RWPE1 (cell line): ENCODE measurements around the gene SLC39A11.
"Not testable (repeated sequence)": the region's sequence is repeated elsewhere in the genome, so short reads cannot be mapped to it uniquely, and the experiment has no call there.

ENCODE experiments used
- CTCF ChIA-PET: fragments of 350-600 bp; sonication (Branson Sonifier 250); formaldehyde crosslinking; extraction: SDS; loops from one replicate; lab custom pipeline; 2021; lab: Yijun Ruan, JAX
- POLR2A ChIA-PET: fragments of 400-600 bp; formaldehyde crosslinking; extraction: SDS; loops from one replicate; lab custom pipeline; 2020; ENCODE audit warnings: antibody characterized with exemption; ENCODE audit not compliant: low non-redundant PET; lab: Yijun Ruan, JAX
- DNase-seq: peaks from one replicate; pipeline ENCODE4 v3.0.0; 2012; ENCODE audit warnings: low spot score
- H3K27ac ChIP-seq: fragments of 450-650 bp; 2 replicates; pipeline ENCODE4 v1.5.1; 2017
- CTCF ChIP-seq: fragments of 450-650 bp; conservative IDR thresholded peaks from 2 replicates; pipeline ENCODE4 v1.5.1; 2017; ENCODE audit warnings: low read depth, mild to moderate bottlenecking

The SLC39A11 gene

GRCh38 chr17:72764632-72765041 lies 327.9 kb downstream of the SLC39A11 start:
- ChIA-PET CTCF (interaction anchor here (0.8 kb wide), 1 partner anchor 63 kb away, joined by 4 read pairs; no protein-coding TSS in a partner anchor), POLR2A (no interaction called here)
- no peak overlapping the region for H3K27ac ChIP-seq
- DNase-seq, result no peak
- TF ChIP-seq CTCF, result no peak

DNA sequence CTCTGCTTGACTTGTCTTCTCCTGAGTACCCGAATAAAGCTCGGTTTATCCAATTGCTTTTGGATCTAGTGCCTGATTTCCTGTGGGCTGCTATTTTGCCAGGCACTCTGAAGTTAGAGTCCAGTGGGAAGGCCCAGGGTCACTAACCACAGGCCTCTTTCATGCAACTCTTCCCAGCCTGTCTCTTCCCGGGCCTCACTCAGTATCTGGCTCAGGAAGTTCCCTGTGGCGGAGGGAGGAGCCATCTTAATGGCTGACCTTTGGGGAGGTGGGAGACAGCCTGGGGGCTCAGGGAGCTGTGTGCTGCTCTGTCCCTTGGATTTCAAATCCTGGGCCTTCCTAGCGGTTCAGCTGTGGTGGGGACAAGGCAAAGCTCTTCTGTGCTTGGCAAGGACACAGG lies 328.5 kb downstream of the SLC39A11 start:
- POLR2A ChIA-PET, result no interaction called here
- H3K27ac ChIP-seq, result no peak overlapping the region
- TF ChIP-seq CTCF, result no peak
- DNase-seq, result no peak
- CTCF ChIA-PET, result interaction anchor here (0.9 kb wide), 1 partner anchor 39 kb away, joined by 5 read pairs; no protein-coding TSS in a partner anchor

DNA sequence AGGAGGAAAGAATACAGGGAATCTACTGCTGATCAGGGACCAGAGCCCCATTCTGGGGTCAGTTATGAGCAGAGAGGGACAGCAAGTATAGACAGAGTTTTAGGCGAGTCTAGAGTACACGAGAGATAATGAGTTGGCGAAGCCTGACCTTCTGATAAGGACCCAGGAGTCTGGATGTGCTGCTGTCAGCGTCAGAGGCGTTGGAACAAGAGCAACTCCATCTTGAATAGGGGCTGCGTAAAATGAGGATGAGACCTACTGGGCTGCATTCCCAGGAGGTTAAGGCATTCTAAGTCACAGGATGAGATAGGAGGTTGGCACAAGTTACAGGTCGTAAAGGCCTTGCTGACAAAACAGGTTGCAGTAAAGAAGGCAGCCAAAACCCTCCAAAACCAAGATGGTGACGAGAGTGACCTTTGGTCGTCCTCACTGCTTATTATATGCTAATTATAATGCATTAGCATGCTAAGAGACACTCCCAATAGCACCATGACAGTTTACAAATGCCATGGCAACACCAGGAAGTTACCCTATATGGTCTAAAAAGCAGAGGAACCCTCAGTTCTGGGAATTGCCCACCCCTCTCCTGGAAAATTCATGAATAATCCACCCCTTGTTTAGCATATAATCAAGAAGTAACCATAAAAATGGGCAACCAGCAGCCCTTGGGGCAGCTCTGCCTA lies 330.5 kb downstream of the SLC39A11 start:
- POLR2A ChIA-PET, CTCF ChIA-PET: not testable (repeated sequence)

GRCh38 chr17:72761431-72761830 lies 331.1 kb downstream of the SLC39A11 start:
- no peak for TF ChIP-seq CTCF
- POLR2A ChIA-PET, result no interaction called here
- DNase-seq, result no peak
- CTCF ChIA-PET, result no interaction called here
- no peak overlapping the region for H3K27ac ChIP-seq

More for the DNA sequence above, 330.5 kb downstream of the SLC39A11 start:
- H3K27ac ChIP-seq, DNase-seq: not testable (repeated sequence)

DNA sequence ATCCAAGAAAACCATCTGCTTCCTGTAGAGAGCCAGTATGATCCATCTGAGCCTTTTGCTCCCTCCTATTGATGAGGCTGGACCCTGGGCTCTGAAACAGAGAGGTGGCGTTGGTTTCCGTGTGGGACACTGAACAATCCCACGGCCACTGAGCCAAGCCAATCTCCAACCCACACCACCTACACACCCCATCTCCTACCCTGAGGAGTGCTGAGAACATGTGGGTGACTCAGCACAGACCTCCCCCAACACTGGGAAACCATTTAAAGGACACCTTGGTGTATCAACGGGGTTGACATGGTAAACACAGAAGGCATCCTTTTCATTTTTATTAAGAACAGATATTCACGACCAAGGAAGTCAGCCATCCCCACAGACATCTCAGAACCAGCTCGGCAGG lies 332.1 kb downstream of the SLC39A11 start:
- POLR2A ChIA-PET, result no interaction called here
- no peak overlapping the region for H3K27ac ChIP-seq
- CTCF ChIA-PET, result no interaction called here
- no peak for DNase-seq
- no peak for TF ChIP-seq CTCF

DNA sequence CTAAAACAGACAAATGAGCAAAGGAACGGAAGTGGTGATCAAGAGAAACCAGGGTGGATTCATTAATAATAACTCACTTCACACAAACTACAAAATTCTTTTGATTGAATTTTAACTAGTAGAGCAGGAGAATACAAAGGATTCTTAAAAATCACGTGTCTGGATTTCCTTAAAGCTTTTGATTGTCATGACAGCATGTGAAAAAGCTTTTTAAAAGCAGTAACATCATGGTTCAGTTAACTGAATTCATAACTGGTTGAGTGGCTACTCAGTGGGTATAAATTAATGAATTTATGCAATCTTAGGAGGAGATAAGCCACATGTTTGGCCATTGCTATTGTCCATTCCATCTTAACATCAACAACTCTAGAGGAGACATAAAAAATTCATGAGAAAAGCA lies 333.2 kb downstream of the SLC39A11 start:
- TF ChIP-seq CTCF, result no peak
- CTCF ChIA-PET, result interaction anchor here (0.6 kb wide), 1 partner anchor 1895 kb away, joined by 3 read pairs; no protein-coding TSS in a partner anchor
- POLR2A ChIA-PET, result no interaction called here
- no peak overlapping the region for H3K27ac ChIP-seq
- DNase-seq, result no peak

- no peak for DNase-seq
- TF ChIP-seq CTCF, result no peak
- H3K27ac ChIP-seq, result no peak overlapping the region
- CTCF ChIA-PET, result no interaction called here
- POLR2A ChIA-PET, result no interaction called here
Observed at GRCh38 chr17:72756256-72756655, 336.2 kb downstream of the SLC39A11 start.
